Endothelial cell of hepatic sinusoid (primary cell): ENCODE measurements around the gene BNIP5.

Source experiments
- in situ Hi-C: cut with HindIII; loops from 2 replicates; pipeline ENCODE4 v1.10.0; 2017; ENCODE audit warnings: low sequenced_read_pairs

The BNIP5 gene

GRCh38 chr6:36336779-36337241 lies at the start of gene BNIP5:
TSS of gene BNIP5 (minus strand) at chr6:36336888. CDS start at chr6:36330690, 6,198 bp downstream.
- in situ Hi-C loops: no loop called here

DNA sequence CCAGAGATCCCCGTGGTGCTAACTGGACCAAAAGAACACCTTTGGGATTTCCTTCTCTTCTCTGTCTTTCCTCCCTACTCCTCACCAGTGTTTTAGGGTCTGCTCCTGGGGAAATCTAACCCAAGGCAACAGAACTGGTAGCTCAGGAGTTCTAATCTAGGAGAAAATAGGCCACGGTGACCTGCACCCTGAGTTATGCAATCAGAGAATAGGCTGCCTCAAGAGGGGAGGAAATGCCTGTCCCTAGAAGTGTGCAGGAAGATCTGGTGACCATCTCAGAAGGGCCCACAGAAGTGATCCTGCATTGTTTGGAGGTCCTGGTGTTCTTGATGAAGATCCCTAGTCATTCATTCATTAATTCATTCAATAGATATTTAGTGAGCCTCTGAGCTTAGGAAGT lies 47.4 kb upstream of the BNIP5 start:
- in situ Hi-C loops: no loop called here

DNA sequence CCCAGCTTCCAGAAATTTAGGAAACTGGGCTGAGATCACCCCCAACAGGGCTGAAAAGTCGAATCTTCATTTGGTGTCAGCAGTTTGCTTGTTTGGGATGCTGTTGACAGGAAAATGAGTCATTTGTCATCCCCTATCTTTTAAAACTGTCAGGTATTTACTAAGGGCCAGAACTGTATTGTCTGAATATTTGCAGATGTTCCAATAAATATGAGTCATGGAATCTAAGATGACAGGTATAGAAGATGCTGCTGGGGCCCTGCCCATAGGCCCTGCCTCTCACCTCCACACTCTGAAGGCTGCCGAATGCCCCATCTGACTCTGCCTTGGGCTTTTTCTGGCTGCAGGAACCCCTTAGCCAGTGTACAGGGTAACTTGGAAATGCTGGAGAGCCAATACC lies 46.9 kb upstream of the BNIP5 start:
- in situ Hi-C loops: no loop called here

GRCh38 chr6:36382976-36383375 lies 46.3 kb upstream of the BNIP5 start:
- in situ Hi-C loops: no loop called here

- in situ Hi-C loops: no loop called here
Observed at GRCh38 chr6:36381502-36382389, 45.1 kb upstream of the BNIP5 start.

- in situ Hi-C loops: no loop called here
Observed at GRCh38 chr6:36380166-36380565, 43.5 kb upstream of the BNIP5 start.

DNA sequence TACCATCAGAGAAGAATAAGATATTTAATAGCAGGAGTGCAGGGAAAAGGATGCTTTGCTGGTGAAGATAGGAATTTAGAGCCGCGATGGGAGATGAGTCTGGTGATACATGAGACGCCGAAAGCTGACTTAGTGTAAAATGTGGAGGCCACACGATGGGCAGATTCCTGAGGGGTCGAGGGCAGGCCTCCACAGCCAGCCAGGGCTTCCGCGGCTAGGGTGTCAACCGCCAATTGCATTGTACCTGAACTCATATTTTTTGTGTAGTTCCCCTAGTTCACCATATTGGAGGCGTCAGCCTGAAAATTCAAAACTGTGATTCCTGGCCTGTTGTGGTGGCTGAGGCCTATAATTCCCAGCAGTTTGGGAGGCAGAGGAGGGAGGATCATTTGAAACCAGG lies 42.2 kb upstream of the BNIP5 start:
- in situ Hi-C loops: no loop called here

GRCh38 chr6:36378243-36378920 lies 41.7 kb upstream of the BNIP5 start:
- in situ Hi-C loops: no loop called here

- in situ Hi-C loops: no loop called here
Observed at GRCh38 chr6:36377594-36377993, 40.9 kb upstream of the BNIP5 start.

DNA sequence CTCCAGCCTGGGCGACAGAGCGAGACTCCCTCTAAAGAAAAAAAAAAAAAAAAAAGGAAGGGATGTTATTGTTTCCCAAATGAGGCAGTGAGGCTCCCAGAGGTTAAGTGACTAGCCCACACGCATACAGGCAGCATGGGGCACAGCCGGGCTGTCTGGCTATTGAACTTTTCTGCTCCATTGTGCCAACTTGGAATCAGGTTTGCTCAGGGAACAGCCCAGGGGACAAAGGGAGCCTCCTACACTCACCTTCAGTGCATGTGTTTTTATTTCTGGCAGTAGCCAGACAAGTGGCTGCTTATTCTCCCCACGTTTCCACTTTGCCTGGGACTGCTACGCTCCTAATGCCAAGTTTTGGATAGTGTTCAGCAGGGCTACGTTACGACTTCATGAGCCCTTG lies 40.1 kb upstream of the BNIP5 start:
- in situ Hi-C loops: no loop called here

DNA sequence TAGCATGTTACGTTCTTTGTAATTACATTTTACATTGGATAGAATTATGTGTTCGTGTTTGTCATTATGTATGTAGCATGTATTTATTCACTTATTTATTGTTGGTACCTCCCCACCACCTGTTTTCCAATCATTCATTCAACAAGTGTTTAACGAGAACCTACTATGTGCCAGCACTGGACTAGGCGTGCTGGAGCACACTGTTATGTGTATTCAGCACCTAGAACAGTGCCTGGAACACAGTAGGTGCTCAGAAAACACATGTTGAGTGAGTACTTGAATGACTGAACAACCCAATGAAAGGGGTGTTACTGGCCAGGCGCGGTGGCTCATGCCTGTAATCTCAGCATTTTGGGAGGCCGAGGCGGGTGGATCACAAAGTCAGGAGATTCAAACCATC lies 39.5 kb upstream of the BNIP5 start:
- in situ Hi-C loops: no loop called here

- in situ Hi-C loops: no loop called here
Observed at GRCh38 chr6:36375644-36376155, 39.0 kb upstream of the BNIP5 start.

DNA sequence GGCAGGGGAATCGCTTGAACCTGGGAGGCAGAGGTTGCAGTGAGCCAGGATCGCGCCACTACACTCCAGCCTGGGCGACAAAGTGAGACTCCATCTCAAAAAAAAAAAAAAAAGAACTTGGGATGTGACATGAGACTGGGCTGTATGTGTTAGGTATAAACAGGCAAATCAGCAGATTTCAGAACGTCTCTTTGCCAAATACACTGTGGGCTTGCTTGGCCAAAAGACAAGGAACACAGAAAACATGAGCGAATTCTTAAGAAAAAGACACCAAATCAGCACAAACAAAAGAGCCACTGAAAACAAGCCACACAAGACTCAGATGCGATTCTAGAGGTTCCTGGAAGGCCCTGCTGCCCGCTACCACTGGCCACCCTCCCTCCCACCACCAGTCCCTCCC lies 38.3 kb upstream of the BNIP5 start:
- in situ Hi-C loops: no loop called here

- in situ Hi-C loops: no loop called here
Observed at GRCh38 chr6:36374194-36374593, 37.5 kb upstream of the BNIP5 start.

DNA sequence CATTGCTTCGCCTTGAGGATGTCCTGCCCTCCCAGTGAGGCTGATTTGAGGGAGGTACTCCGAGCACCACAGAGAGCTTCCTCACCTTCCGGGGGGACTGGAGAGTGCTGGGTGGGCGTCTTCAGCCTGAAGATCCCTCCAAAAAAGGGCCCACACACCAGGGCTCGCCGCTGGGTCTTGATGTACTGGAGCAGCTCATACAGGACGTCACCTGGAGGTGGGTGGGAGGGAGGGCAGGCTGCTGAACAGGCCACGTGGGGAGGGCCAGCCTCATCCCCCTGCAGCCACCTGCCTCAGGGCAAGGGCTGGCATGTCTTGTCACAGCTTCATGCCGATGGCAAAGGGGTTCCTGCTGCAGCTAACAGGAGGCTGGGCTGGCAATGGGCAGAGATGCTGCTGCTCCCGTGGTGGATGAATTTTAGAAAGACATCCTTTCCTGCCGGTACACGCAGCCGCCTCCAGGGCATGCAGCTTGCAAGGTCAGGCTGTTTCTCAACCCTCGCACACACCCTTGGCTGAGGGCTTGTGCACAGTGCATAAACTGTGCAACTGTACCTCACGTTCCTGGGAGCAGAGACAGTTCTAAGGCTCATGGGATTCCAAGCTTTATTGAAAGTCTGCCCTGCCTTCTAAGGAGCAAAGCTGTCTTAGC lies 36.8 kb upstream of the BNIP5 start:
- in situ Hi-C loops: no loop called here

DNA sequence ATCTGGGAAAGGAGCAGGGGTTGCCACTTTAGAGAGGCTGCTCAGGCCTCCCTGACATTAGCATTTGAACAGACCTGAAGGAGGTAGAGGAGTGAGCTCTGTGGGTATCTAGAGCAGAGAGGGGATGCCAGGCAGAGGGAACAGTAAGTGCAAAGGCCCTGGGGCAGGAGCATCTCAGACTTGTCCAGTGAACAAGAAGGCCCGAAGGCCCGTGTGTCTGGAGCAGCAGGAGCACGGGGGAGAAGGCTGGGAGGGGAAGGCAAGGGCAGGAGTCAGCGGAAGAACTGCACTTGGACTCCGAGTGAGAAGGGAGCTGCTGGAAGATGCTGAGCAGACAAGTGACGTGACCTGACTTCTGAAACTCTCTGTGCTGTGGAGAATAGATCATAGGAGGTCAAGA lies 35.4 kb upstream of the BNIP5 start:
- in situ Hi-C loops: no loop called here

GRCh38 chr6:36371211-36371610 lies 34.5 kb upstream of the BNIP5 start:
- in situ Hi-C loops: no loop called here

GRCh38 chr6:36370638-36371037 lies 34.0 kb upstream of the BNIP5 start:
- in situ Hi-C loops: no loop called here

- in situ Hi-C loops: loop anchor here (5.0 kb wide), 1 partner anchor 72 kb away; no protein-coding TSS in a partner anchor
Observed at GRCh38 chr6:36368921-36369865, 32.5 kb upstream of the BNIP5 start.

- in situ Hi-C loops: loop anchor here (5.0 kb wide), 1 partner anchor 71 kb away; no protein-coding TSS in a partner anchor
Observed at GRCh38 chr6:36368421-36368820, 31.7 kb upstream of the BNIP5 start.
